IPS-15b (cell line): Measurements from ENCODE around the gene TOX2.

Experiments used
- H3K27me3 ChIP-seq: one replicate; pipeline ENCODE4 v1.6.1; 2013; ENCODE audit warnings: low read length; ENCODE audit not compliant: control insufficient read depth, insufficient read depth
- H3K36me3 ChIP-seq: one replicate; pipeline ENCODE4 v1.6.1; 2013; ENCODE audit warnings: low read length; ENCODE audit not compliant: control insufficient read depth, insufficient read depth
- H3K4me1 ChIP-seq: one replicate; pipeline ENCODE4 v1.6.1; 2013; ENCODE audit warnings: mild to moderate bottlenecking, low read length; ENCODE audit not compliant: control insufficient read depth, insufficient read depth
- H3K4me3 ChIP-seq: one replicate; pipeline ENCODE4 v1.5.1; 2013; ENCODE audit warnings: low read depth, low read length
- H3K9ac ChIP-seq: one replicate; pipeline ENCODE4 v1.6.1; 2013; ENCODE audit warnings: low read depth, mild to moderate bottlenecking, low read length
- H3K9me3 ChIP-seq: one replicate; pipeline ENCODE4 v1.6.1; 2013; ENCODE audit warnings: mild to moderate bottlenecking, low read length; ENCODE audit not compliant: control insufficient read depth, insufficient read depth

Gene TOX2

GRCh38 chr20:44001667-44002596 lies 87.3 kb downstream of the TOX2 start:
- H3K4me1 ChIP-seq, result no peaks in the 10 kb centered on the region
- H3K9ac ChIP-seq, result no peak overlapping the region
- H3K27me3 ChIP-seq, result no peaks in the 10 kb centered on the region
- H3K36me3 ChIP-seq, result no peaks in the 10 kb centered on the region
- no peaks in the 10 kb centered on the region for H3K9me3 ChIP-seq
- H3K4me3 ChIP-seq, result no peak overlapping the region

- no peaks in the 10 kb centered on the region for H3K27me3 ChIP-seq
- no peak overlapping the region for H3K9ac ChIP-seq
- H3K4me1 ChIP-seq, result no peaks in the 10 kb centered on the region
- no peak overlapping the region for H3K4me3 ChIP-seq
- no peaks in the 10 kb centered on the region for H3K36me3 ChIP-seq
- H3K9me3 ChIP-seq, result no peaks in the 10 kb centered on the region
Measured at GRCh38 chr20:44002861-44003260, 88.2 kb downstream of the TOX2 start.

- H3K27me3 ChIP-seq, result no peaks in the 10 kb centered on the region
- H3K4me3 ChIP-seq, result no peak overlapping the region
- no peak overlapping the region for H3K9ac ChIP-seq
- no peaks in the 10 kb centered on the region for H3K9me3 ChIP-seq
- H3K4me1 ChIP-seq, result no peaks in the 10 kb centered on the region
- no peaks in the 10 kb centered on the region for H3K36me3 ChIP-seq
Measured at GRCh38 chr20:44003609-44004008, 89.0 kb downstream of the TOX2 start.

- H3K9me3 ChIP-seq, result no peaks in the 10 kb centered on the region
- no peaks in the 10 kb centered on the region for H3K4me1 ChIP-seq
- H3K9ac ChIP-seq, result no peak overlapping the region
- H3K4me3 ChIP-seq, result no peak overlapping the region
- H3K27me3 ChIP-seq, result no peaks in the 10 kb centered on the region
- no peaks in the 10 kb centered on the region for H3K36me3 ChIP-seq
Measured at GRCh38 chr20:44004306-44004915, 89.8 kb downstream of the TOX2 start.

GRCh38 chr20:44005661-44006060 lies 91.0 kb downstream of the TOX2 start:
- Histone ChIP-seq H3K36me3 (no peaks in the 10 kb centered on the region), H3K9me3 (no peaks in the 10 kb centered on the region), H3K9ac (no peak overlapping the region), H3K4me1 (no peaks in the 10 kb centered on the region), H3K27me3 (no peaks in the 10 kb centered on the region), H3K4me3 (no peak overlapping the region)

- Histone ChIP-seq H3K36me3 (no peaks in the 10 kb centered on the region), H3K4me1 (no peaks in the 10 kb centered on the region), H3K4me3 (no peak overlapping the region), H3K27me3 (no peaks in the 10 kb centered on the region), H3K9me3 (no peaks in the 10 kb centered on the region), H3K9ac (no peak overlapping the region)
Measured at GRCh38 chr20:44006126-44006525, 91.5 kb downstream of the TOX2 start.

GRCh38 chr20:44006578-44006977 lies 91.9 kb downstream of the TOX2 start:
- H3K27me3 ChIP-seq, result no peaks in the 10 kb centered on the region
- no peak overlapping the region for H3K4me3 ChIP-seq
- H3K9ac ChIP-seq, result no peak overlapping the region
- no peaks in the 10 kb centered on the region for H3K36me3 ChIP-seq
- no peaks in the 10 kb centered on the region for H3K9me3 ChIP-seq
- H3K4me1 ChIP-seq, result no peaks in the 10 kb centered on the region

- H3K9ac ChIP-seq, result no peak overlapping the region
- no peaks in the 10 kb centered on the region for H3K27me3 ChIP-seq
- no peaks in the 10 kb centered on the region for H3K4me1 ChIP-seq
- no peaks in the 10 kb centered on the region for H3K9me3 ChIP-seq
- no peak overlapping the region for H3K4me3 ChIP-seq
- no peaks in the 10 kb centered on the region for H3K36me3 ChIP-seq
Measured at GRCh38 chr20:44008806-44009678, 94.4 kb downstream of the TOX2 start.

GRCh38 chr20:44009679-44009992 lies 95.0 kb downstream of the TOX2 start:
- no peak overlapping the region for H3K9ac ChIP-seq
- no peaks in the 10 kb centered on the region for H3K4me1 ChIP-seq
- no peak overlapping the region for H3K4me3 ChIP-seq
- H3K36me3 ChIP-seq, result no peaks in the 10 kb centered on the region
- no peaks in the 10 kb centered on the region for H3K9me3 ChIP-seq
- H3K27me3 ChIP-seq, result no peaks in the 10 kb centered on the region

- H3K36me3 ChIP-seq, result no peaks in the 10 kb centered on the region
- no peak overlapping the region for H3K9ac ChIP-seq
- no peak overlapping the region for H3K4me3 ChIP-seq
- H3K9me3 ChIP-seq, result no peaks in the 10 kb centered on the region
- H3K4me1 ChIP-seq, result no peaks in the 10 kb centered on the region
- no peaks in the 10 kb centered on the region for H3K27me3 ChIP-seq
Measured at GRCh38 chr20:44010162-44010704, 95.6 kb downstream of the TOX2 start.

- Histone ChIP-seq H3K36me3 (no peaks in the 10 kb centered on the region), H3K9me3 (no peaks in the 10 kb centered on the region), H3K4me3 (no peak overlapping the region), H3K4me1 (no peaks in the 10 kb centered on the region), H3K9ac (no peak overlapping the region), H3K27me3 (no peaks in the 10 kb centered on the region)
Measured at GRCh38 chr20:44011251-44011940, 96.7 kb downstream of the TOX2 start.
